NOMO-1 (cell line): ENCODE measurements around the gene CDH4.
A peak's percentile ranks its signal among the peaks of the same experiment; 100 is the strongest.

Source experiments
- DNase-seq, 2 experiments: peaks; one replicate each; lab custom pipeline; 2025; ENCODE audit not compliant: unreplicated experiment in 2 of 2; lab: John Stamatoyannopoulos, UW

Gene CDH4

GRCh38 chr20:61875221-61875885 is 623.3 kb downstream of the CDH4 start:
- DNase-seq, result no peak

GRCh38 chr20:61875996-61876395 is 623.9 kb downstream of the CDH4 start:
- no peak for DNase-seq

GRCh38 chr20:61876952-61877728 is 625.1 kb downstream of the CDH4 start:
- DNase-seq, result no peak

GRCh38 chr20:61877776-61878477 is 625.9 kb downstream of the CDH4 start:
- no peak for DNase-seq

DNA sequence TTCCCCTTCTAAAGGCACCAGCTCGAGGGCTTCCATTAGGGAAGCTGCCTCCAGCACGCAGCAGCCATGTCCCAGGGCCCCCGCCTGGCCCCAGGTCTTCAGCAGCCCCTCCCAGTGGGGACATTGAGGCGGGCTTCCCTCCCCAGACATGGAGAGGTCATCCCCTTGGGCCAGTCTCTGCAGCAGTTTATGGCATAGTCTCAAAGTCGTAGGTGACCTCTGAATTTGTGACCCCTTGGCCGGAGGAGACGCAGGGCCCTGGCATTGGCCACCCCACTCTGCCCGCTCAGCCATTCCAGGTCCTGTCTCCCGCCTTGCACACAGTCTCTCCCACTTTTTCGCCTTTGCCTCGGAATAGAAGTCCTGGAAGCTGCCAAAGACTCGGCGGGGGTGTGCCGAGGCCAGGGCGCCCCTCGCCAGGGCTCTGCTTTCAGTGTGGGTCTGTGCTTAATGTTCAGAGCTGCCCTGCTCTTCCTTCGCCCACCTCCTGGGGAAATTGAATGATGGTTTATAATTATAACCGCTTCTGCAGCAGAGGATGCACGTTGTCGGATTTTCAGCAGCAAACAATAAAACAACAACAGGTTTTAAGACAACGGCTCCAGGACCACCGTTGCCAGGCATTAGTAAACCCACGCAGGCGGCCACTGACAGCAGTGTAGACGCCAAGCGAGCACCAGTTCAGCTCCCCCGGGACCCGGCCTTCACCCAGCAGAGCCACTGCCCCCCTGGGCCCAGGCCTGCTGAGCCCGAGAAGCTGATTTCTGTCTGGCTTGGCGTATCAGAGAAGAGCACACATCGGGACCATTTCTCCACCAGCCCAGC is 626.6 kb downstream of the CDH4 start:
- no peak for DNase-seq

GRCh38 chr20:61879303-61879620 is 627.2 kb downstream of the CDH4 start:
- no peak for DNase-seq

DNA sequence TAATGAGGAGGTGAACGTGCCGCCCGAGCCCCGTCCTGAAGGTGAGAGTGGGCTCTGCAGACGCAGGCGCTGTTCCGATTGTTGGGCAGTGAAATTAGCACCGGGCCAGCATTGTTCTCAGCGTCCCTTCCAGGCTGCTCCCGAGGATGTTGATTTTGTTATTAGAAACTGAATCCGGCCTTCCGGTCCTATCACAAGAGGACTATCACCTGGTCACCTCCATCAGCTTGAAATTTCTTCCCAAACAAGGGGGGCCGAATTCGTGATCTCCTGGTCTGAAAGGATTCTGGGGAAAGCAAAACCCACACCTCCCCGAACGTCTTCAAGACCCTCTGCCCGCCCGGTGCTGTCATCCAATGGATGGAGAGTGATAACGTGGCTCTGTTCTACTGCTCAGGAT is 627.6 kb downstream of the CDH4 start:
- DNase-seq, result no peak

GRCh38 chr20:61880706-61881105 is 628.6 kb downstream of the CDH4 start:
- DNase-seq, result no peak

- DNase-seq, result no peak
Measured at GRCh38 chr20:61881416-61881815, 629.4 kb downstream of the CDH4 start.

DNA sequence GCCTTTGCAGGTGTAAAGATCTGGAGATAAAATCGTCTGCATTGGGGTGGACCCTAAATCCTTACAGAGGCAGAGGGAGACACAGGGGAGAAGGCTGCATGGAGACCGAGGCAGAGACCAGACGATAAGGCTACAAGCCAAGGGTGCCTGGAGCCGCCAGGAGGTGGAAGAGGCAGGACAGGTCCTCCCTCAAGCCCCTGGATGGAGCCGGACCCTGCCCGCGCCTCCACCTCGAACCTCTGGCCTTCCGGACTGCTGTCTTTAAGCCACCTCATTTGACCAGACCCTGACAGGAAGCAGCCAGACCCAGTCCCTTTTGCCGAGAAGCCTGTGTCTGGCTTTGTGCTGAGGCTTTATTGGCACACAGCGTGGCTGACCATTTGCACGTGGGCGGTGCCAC is 629.8 kb downstream of the CDH4 start:
- no peak for DNase-seq

- no peak for DNase-seq
Measured at GRCh38 chr20:61882716-61883615, 630.9 kb downstream of the CDH4 start.

DNA sequence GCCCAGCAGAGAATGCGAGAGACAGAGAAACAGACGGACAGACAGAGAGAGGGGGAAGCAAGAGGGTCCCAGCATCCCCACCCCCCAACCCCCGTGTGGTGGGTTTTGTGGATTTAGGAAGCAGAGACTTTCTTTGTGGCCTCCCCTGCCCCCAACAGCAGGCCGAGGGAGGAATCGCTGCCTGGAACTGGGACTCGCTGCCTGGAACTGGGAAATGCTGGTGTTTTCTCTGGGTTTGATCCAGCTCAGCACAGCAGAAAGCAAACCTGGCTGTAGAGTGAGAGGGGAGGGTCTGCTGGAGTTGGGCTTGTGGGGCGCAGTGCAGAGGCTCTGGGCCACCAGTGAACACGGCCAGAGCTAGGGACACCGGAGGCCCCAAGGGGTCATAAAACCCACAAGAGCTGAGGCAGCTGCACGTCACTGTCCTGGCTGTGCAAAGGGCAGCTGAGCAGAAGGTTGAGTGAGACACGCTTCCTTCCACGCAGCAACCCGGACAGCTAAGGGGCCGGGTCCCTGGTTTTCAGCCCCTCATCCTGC is 631.9 kb downstream of the CDH4 start:
- DNase-seq, result no peak

GRCh38 chr20:61884571-61885389 is 632.7 kb downstream of the CDH4 start:
- no peak for DNase-seq

DNA sequence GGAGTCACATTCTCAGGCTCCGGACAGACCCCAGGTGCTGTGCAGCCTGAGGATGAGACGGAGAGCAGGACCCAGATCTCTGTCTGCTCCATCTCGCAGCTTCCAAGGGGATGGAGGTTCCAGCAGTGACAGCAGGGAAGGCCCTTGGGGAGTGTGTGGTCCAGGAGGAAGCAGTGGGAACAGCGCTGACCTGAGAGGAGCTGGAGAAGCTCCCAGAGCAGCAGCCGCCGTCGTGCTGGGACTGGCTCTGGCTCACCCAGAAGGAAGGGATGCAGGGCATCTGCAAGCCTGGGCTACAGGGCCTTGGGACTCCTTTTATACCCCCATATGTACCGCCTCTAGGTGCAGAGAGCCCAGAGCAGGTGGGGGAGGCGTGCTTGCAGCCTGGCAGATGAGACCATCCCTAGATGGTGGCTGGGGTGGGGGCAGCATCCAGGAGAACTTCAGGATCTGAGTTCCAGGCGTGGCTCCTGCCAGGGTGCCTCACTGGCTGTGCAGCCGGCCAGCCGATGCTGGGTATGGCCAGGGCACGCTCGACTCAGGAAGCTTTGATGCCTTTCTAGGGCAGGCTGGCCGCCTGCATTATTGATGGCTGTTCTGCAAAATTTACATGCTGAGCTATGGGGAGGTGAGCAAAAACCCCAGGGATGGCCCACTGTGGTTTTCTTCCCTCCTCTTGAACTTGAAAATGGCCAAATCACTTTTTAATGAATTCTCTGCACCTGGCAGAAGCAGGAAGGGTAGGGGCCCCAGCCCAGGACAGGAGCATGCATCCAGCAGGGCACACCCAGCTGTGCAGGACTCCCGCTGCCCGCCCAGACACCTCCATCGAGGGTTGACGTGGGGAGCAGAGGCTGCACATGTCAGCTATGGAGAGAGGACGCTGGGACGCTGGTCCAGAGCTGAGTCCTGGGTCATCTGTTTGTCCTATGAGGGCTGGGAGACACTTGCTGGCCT is 634.0 kb downstream of the CDH4 start:
- no peak for DNase-seq

DNA sequence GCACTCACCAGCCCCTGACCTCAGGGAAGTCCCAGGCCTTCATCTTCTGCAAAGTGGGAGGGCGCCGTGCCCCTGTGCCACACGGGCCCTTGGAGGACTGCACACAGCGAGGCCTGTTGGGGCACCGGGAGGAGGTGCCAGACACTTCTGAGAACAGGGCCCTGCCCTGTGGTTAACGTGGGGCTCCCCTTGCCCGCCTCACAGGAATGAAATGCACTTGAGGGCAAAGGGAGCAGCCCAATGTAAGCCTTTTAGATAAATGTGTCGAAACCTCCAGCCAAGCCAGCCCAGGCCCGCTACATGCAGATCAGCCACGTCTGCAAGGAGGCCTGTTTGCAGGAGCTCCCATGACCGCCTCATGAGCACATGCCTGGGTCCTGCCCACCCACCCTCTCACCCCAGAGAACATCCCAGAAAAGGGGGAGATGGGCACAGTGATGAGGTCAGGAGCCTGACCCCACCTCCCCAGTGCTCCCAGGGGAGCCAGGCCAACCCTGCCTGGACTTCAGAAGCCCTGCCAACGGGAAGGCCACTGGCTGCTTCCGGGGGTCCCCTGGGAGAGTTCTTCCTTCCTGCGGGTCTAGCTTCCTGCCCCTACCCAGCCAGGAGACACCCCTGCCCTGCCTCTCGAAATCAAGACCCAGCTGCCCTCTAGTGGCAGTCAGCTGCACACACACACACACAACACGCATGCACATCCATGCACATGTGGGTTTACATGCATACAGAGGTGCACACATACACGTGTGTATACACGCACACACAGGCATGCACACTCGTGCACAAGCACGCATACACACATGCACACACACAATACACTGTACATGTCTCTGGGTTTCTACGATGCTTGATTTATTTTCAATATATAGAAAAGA is 634.9 kb downstream of the CDH4 start:
- peak in 1 of 2 experiments; percentile 4 for DNase-seq

GRCh38 chr20:61887596-61888093 is 635.6 kb downstream of the CDH4 start:
- DNase-seq, result no peak
